ENCODE measurements around the gene NAA15. TPM values are rescaled to one million over a fixed set of nuclear protein-coding genes. Genes with fewer than 3 reads are reported as not detected.

Gene NAA15
- total and polyA plus RNA-seq, 2 of the 8 experiments (the other 6 are each of a cell fraction or from before 2014, with no cell fraction given), result 9.7 to 124 TPM

DNA sequence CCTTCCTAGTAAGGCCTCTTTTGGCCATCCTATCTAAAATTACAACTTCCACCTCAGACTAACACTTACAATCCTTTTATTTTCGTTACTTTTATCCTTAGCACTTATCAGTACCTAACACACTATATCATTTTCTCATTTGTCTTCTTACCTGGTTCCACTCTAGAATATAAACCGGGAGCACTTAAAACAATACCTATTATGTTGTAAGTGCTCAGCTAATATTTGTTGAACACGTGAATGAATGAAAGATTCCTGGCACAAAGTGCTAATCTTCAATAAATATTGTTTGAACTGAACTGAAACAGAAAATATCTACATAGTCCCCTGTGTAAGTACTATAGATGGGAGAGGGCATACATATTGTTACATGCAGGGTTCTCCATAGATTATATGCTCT lies 35.7 kb upstream of the NAA15 start:
- ChIA-PET CTCF (ENCODE audit: partially characterized antibody) (interaction anchor here (0.6 to 2.3 kb wide), 7 partner anchors 9 to 433 kb away, joined by 3 to 10 read pairs (median 3); partner anchors contain the start of gene MGARP), POLR2A (ENCODE audit: partially characterized antibody) (no interaction called here)

More for the DNA sequence above, 35.7 kb upstream of the NAA15 start:
- H3K56ac ChIP-seq (replicated peaks; ENCODE audit: insufficient read length, low read depth, low read length), result no peak overlapping the region
- H3K27me3 ChIP-seq (replicated peaks in 1 of 4; ENCODE audit: control insufficient read depth in 3 of 4, extremely low read depth in 1 of 4, insufficient read depth in 3 of 4, low read length in 3 of 4), result no peaks in the 10 kb centered on the region
- 51% methylated on average over 3 of the region's 3 CpGs; no CpG with 5 or more reads in 1 of the 2 experiments for WGBS, 2 experiments (ENCODE audit: extremely low coverage in 1 of 2, insufficient coverage in 1 of 2, insufficient read length in 1 of 2, insufficient replicate concordance in 2 of 2, low coverage in 1 of 2, low lambda C conversion rate in 2 of 2, missing lambda C conversion rate in 1 of 2)
- no peaks in the 10 kb centered on the region for H3K79me2 ChIP-seq (ENCODE audit: control insufficient read depth in 1 of 2, insufficient read depth in 2 of 2, low read length in 2 of 2)
- peaks cover 0 to 8% (median 2%) of the 10 kb centered on the region in 4 experiments; a peak in 4 of 7 replicates for H3K4me1 ChIP-seq (replicated peaks in 1 of 4; ENCODE audit: control insufficient read depth in 3 of 4, insufficient read depth in 4 of 4, low read length in 3 of 4)
- H3K9me3 ChIP-seq (ENCODE audit: insufficient read depth in 2 of 2, low read depth in 1 of 2, low read length in 1 of 2), result no peaks in the 10 kb centered on the region
- H2BK5ac ChIP-seq (ENCODE audit: low read depth, low read length), result no peak overlapping the region
- no peaks in the 10 kb centered on the region for H3K36me3 ChIP-seq (ENCODE audit: control insufficient read depth in 2 of 4, insufficient read depth in 4 of 4, low read length in 3 of 4)
- no peak overlapping the region for H3K18ac ChIP-seq (ENCODE audit: extremely low read depth, low read length)
- H4K8ac ChIP-seq (ENCODE audit: extremely low read depth, insufficient read depth, low read length), result no peak overlapping the region
- FAIRE-seq (no peak), DNase-seq (ENCODE audit: low read depth in 1 of 2, low spot score in 2 of 2) (no peak)
- H4K91ac ChIP-seq (replicated peaks; ENCODE audit: insufficient read length, low read length), result no peak overlapping the region
- TF ChIP-seq RXRA (IDR thresholded peaks at IDR 0.05; ENCODE audit: insufficient read depth, low read depth, low read length) (no peak), BRCA1 (IDR thresholded peaks at IDR 0.05; ENCODE audit: low read depth, low read length) (no peak), CTBP2 (IDR thresholded peaks at IDR 0.05; ENCODE audit: borderline replicate concordance, insufficient read depth, insufficient read length, low read length) (no peak), HDAC6 (IDR thresholded peaks at IDR 0.05; ENCODE audit: low read depth, low read length) (no peak), KDM4A (IDR thresholded peaks at IDR 0.05; ENCODE audit: low read depth, low read length, severe bottlenecking) (no peak)
- TF ChIP-seq, protein P1, sequence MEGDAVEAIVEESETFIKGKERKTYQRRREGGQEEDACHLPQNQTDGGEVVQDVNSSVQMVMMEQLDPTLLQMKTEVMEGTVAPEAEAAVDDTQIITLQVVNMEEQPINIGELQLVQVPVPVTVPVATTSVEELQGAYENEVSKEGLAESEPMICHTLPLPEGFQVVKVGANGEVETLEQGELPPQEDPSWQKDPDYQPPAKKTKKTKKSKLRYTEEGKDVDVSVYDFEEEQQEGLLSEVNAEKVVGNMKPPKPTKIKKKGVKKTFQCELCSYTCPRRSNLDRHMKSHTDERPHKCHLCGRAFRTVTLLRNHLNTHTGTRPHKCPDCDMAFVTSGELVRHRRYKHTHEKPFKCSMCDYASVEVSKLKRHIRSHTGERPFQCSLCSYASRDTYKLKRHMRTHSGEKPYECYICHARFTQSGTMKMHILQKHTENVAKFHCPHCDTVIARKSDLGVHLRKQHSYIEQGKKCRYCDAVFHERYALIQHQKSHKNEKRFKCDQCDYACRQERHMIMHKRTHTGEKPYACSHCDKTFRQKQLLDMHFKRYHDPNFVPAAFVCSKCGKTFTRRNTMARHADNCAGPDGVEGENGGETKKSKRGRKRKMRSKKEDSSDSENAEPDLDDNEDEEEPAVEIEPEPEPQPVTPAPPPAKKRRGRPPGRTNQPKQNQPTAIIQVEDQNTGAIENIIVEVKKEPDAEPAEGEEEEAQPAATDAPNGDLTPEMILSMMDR (IDR thresholded peaks at IDR 0.05; ENCODE audit: control extremely low read depth in 1 of 3, insufficient read depth in 1 of 3, low read depth in 1 of 3, low read length in 3 of 3), result no peak
- H3K79me1 ChIP-seq (ENCODE audit: low read depth, low read length), result no peaks in the 10 kb centered on the region
- no peak overlapping the region for H2BK15ac ChIP-seq (ENCODE audit: low read length)
- no peak overlapping the region for H3K27ac ChIP-seq (ENCODE audit: low read depth, low read length)
- no peaks in the 10 kb centered on the region for H4K20me1 ChIP-seq (replicated peaks in 1 of 2; ENCODE audit: control insufficient read depth in 1 of 2, insufficient read depth in 2 of 2, low read length in 2 of 2)
- H3K4ac ChIP-seq (replicated peaks; ENCODE audit: insufficient read length, low read depth, low read length), result no peak overlapping the region
- no peak overlapping the region for H4K5ac ChIP-seq (ENCODE audit: insufficient read length, low read depth, low read length)
- H2BK12ac ChIP-seq (ENCODE audit: low read depth, low read length), result no peak overlapping the region
- no peak overlapping the region for H3K14ac ChIP-seq (ENCODE audit: insufficient read length)
- no peak overlapping the region for H2AK5ac ChIP-seq (ENCODE audit: low read depth, low read length)
- H3K4me3 ChIP-seq (ENCODE audit: extremely low read depth in 1 of 4, insufficient read depth in 2 of 4, low read depth in 3 of 4, low read length in 4 of 4), result no peak overlapping the region
- H3K23me2 ChIP-seq (ENCODE audit: low read depth, low read length), result no peaks in the 10 kb centered on the region
- H3K9ac ChIP-seq (replicated peaks in 1 of 4; ENCODE audit: extremely low read depth in 1 of 4, low read depth in 3 of 4, low read length in 3 of 4), result no peak overlapping the region
- no peak overlapping the region for H2BK120ac ChIP-seq (replicated peaks; ENCODE audit: low read depth, low read length)
- H3K23ac ChIP-seq (ENCODE audit: insufficient read length), result no peak overlapping the region
- H2BK20ac ChIP-seq (ENCODE audit: low read length), result no peak overlapping the region
- H3K4me2 ChIP-seq (ENCODE audit: insufficient read depth in 1 of 2, low read depth in 2 of 2, low read length in 2 of 2), result no peak overlapping the region
- no peak overlapping the region for H2AFZ ChIP-seq (ENCODE audit: low read length)

All from H1 (cell line).